LNCaP clone FGC (cell line): ENCODE data around the gene BIRC6.

Experiments
- DNase-seq: peaks from one replicate; pipeline ENCODE4 v3.0.0-alpha.2; 2011; ENCODE audit warnings: low read depth
- H3K4me3 ChIP-seq: 2 replicates; pipeline ENCODE4 v1.5.1; 2011; ENCODE audit warnings: mild to moderate bottlenecking, low read depth, low read length, control low read depth
- TF ChIP-seq, protein P1 (sequence below): IDR thresholded peaks from 2 replicates; pipeline ENCODE4 v1.5.1; 2012; ENCODE audit warnings: mild to moderate bottlenecking; ENCODE audit not compliant: control insufficient read depth, insufficient read depth; ENCODE audit errors: extremely low read depth

BIRC6 gene

DNA sequence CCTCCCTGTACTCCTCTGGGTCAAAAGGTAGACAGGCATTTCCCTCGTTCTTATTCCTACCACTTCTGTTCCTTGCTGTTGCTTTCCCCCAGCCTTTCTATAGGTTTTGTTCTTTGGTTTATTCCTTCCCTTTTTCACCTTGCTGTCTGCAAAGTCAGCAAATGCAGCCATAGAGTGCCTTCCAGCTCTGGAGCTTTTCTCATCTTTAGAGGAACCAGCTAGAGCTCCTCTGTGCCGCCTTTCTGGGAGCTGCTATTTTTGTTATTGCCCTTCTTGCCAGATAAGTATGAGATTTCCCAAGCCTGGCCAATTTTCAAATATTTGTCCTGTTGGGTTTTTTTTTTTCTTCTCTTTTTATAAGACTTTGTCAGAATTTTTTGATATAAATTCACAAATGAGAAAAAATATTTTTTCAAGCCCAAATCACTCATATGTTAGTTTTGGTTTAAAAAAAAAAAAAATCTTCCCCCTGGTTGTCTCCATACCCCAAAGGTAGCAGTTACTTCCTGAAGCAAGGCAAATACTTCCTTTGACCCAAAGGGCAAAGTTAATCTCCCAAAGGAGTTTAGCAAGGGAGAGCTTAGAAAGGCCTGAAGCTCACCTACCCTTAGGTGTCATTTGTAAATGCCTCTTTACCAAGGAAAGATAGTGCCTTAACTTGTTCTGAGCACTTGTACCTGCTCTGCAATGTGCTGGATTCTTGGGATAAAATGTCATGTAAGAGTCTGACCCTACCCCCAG, 265.9 kb downstream of the BIRC6 start:
- H3K4me3 ChIP-seq, result no peak overlapping the region
- no peak for DNase-seq
- TF ChIP-seq, protein P1, sequence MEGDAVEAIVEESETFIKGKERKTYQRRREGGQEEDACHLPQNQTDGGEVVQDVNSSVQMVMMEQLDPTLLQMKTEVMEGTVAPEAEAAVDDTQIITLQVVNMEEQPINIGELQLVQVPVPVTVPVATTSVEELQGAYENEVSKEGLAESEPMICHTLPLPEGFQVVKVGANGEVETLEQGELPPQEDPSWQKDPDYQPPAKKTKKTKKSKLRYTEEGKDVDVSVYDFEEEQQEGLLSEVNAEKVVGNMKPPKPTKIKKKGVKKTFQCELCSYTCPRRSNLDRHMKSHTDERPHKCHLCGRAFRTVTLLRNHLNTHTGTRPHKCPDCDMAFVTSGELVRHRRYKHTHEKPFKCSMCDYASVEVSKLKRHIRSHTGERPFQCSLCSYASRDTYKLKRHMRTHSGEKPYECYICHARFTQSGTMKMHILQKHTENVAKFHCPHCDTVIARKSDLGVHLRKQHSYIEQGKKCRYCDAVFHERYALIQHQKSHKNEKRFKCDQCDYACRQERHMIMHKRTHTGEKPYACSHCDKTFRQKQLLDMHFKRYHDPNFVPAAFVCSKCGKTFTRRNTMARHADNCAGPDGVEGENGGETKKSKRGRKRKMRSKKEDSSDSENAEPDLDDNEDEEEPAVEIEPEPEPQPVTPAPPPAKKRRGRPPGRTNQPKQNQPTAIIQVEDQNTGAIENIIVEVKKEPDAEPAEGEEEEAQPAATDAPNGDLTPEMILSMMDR, result no peak

- DNase-seq, result no peak
Measured at GRCh38 chr2:32623311-32623706, 266.5 kb downstream of the BIRC6 start.

DNA sequence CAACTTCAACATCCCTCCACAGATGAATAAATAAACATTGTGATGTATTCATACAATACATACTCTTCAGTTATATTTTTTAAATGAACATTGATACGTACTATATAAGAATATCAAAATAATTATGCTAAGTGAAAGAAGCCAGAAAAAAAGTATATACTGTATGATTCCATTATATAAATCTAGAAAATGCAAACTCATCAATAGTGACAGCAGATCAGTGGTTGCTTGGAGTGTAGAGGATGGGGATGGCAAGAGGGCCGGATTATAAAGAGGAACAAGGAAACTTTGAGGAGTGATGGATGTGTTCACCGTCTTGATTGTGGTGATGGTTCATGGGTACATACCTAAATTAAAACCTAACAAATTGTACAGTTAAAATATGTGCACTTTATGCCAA, 268.0 kb downstream of the BIRC6 start:
- no peak for DNase-seq
- TF ChIP-seq, protein P1, result no peak

More at GRCh38 chr2:32623311-32623706, 266.5 kb downstream of the BIRC6 start:
- no peak overlapping the region for H3K4me3 ChIP-seq
- TF ChIP-seq, protein P1, result no peak

DNA sequence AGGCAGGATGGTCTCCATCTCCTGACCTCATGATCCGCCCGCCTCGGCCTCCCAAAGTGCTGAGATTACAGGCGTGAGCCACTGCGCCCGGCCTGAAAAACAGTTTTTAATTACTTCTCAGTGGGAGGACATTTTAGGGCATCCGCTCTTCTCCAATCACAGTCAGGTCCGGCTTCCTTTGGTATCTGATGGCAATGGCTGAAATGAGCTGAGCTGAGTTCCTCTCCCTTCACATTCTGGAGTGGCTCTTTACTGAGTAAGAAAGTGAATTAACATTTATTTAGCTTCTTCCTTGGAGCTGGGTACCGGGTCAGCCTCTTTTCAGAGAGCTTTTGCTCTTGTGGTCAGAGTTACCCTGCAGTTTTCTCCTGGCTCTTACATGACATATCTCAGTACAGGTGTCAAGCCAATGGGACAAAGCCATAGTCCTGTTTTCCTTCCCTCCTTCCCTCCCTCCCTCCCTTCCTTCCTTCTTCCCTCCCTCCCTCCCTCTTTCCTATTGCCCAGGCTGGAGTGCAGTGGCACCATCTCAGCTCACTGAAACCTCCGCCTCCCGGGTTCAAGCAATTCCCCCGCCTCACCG, 269.9 kb downstream of the BIRC6 start:
- TF ChIP-seq, protein P1, result no peak
- no peak for DNase-seq
- no peak overlapping the region for H3K4me3 ChIP-seq

More for the DNA sequence above, 268.0 kb downstream of the BIRC6 start:
- H3K4me3 ChIP-seq, result no peak overlapping the region

- TF ChIP-seq, protein P1, result no peak
- DNase-seq, result no peak
- peak overlapping the region; percentile 99 for H3K4me3 ChIP-seq
Measured at GRCh38 chr2:32627441-32627813, 270.6 kb downstream of the BIRC6 start.

DNA sequence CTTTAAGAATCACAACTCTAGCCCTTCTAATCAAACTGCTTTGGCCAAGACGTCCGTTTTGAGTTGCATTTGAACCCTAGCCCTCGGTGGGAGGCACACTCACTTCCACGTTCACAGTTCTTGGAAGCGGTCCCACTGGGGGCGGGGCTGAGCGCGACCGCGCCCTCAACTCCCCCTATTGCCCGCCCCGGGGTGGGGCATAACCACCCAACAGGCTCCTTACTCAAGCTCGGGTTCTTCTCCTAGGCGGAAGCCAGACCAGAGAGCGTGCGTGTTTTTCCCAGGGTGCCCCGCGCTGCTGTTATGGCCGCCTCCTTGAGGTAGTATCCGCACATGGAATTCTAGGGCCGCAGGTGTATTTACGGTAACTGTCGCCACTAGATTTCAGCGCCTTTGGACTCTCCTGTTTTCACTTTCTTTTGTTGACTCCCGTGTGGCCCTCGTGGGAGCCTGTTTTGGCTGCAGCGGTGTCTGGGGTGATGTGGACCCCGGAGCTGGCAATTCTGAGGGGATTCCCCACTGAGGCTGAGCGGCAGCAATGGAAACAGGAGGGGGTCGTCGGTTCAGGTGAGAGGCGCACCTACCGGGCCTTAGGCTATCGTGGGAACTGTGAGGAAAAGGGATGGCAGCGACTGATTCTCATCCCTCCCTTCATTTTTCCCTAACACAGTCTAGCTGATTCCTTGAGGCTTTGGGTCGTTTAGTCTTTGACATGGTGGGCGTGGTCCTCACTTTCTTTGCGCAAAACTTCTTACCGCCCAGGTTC, 271.2 kb downstream of the BIRC6 start, which contains the start of gene TTC27:
TSS of gene TTC27 (plus strand) at position 237 of the 766 bp plus-strand sequence. CDS start at position 480, 243 bp downstream.
- peak; percentile 83 for DNase-seq
- TF ChIP-seq, protein P1, result no peak

More for the DNA sequence above, 271.2 kb downstream of the BIRC6 start, which contains the start of gene TTC27:
- peak within 1 kb of the TSS; percentile 99 for H3K4me3 ChIP-seq
